ENCODE measurements around the gene DTL.
"Not testable (repeated sequence)": the region's sequence is repeated elsewhere in the genome, so short reads cannot be mapped to it uniquely, and the experiment has no call there.

DTL gene

GRCh38 chr1:212024469-212025149 lies 10.9 kb upstream of the DTL start:
- H2AFZ ChIP-seq (ENCODE audit: low read depth, low read length): no peak overlapping the region
- H3K23ac ChIP-seq (ENCODE audit: low read length in 2 of 2): no peak overlapping the region
- no peak overlapping the region for H2BK12ac ChIP-seq (ENCODE audit: low read length in 2 of 2)
- H3K36me3 ChIP-seq (ENCODE audit: control insufficient read depth in 1 of 2, insufficient read depth in 2 of 2, low read depth in 1 of 2, low read length in 2 of 2): no peaks in the 10 kb centered on the region
- H2AK5ac ChIP-seq (ENCODE audit: low read length, severe bottlenecking): no peak overlapping the region
- no peak overlapping the region for H3K14ac ChIP-seq (ENCODE audit: low read length in 2 of 2)
- H3K79me1 ChIP-seq (replicated peaks; ENCODE audit: low read length, poor library complexity, severe bottlenecking): peaks cover 17% of the 10 kb centered on the region
- no peak overlapping the region for H4K91ac ChIP-seq (ENCODE audit: low read length)
- no peak overlapping the region for H3K18ac ChIP-seq (ENCODE audit: low read depth in 1 of 2, low read length in 2 of 2)
- no peaks in the 10 kb centered on the region for H3K9me3 ChIP-seq (ENCODE audit: control insufficient read depth, low read length)
- no peaks in the 10 kb centered on the region for H3K27me3 ChIP-seq (ENCODE audit: control insufficient read depth in 1 of 2, insufficient read depth in 1 of 2, low read length in 2 of 2)
- 100% methylated on average over 1 of the region's 3 CpGs for WGBS
- H2BK15ac ChIP-seq (ENCODE audit: low read depth, poor library complexity, severe bottlenecking): no peak overlapping the region
- no peak overlapping the region for H2BK120ac ChIP-seq (ENCODE audit: low read depth, low read length)
- no peak overlapping the region for H2BK5ac ChIP-seq (ENCODE audit: low read depth, low read length, poor library complexity, severe bottlenecking)
- no peak overlapping the region for H3K27ac ChIP-seq (ENCODE audit: low read length, poor library complexity, severe bottlenecking)
- H3K4me2 ChIP-seq (ENCODE audit: low read length, poor library complexity, severe bottlenecking): no peak overlapping the region
- no peak overlapping the region for H3K9ac ChIP-seq (ENCODE audit: low read length)
- peaks cover 3% of the 10 kb centered on the region for H3K4me1 ChIP-seq (ENCODE audit: control insufficient read depth, insufficient read depth, low read depth, low read length)
- no peak overlapping the region for H3K4ac ChIP-seq (ENCODE audit: low read depth in 1 of 2, low read length in 2 of 2)
- DNase-seq: no peak
- no peak overlapping the region for H4K8ac ChIP-seq (ENCODE audit: low read length)
- no peak overlapping the region for H3K4me3 ChIP-seq (ENCODE audit: insufficient read depth in 1 of 2, low read depth in 1 of 2, low read length in 2 of 2)

- not testable (repeated sequence) for H3K27ac ChIP-seq (ENCODE audit: low read length, poor library complexity, severe bottlenecking); H2AFZ ChIP-seq (ENCODE audit: low read depth, low read length); H3K27me3 ChIP-seq (ENCODE audit: control insufficient read depth in 1 of 2, insufficient read depth in 1 of 2, low read length in 2 of 2); H3K18ac ChIP-seq (ENCODE audit: low read depth in 1 of 2, low read length in 2 of 2); H3K14ac ChIP-seq (ENCODE audit: low read length in 2 of 2); H3K4ac ChIP-seq (ENCODE audit: low read depth in 1 of 2, low read length in 2 of 2); H3K4me1 ChIP-seq (ENCODE audit: control insufficient read depth, insufficient read depth, low read depth, low read length); H3K4me3 ChIP-seq (ENCODE audit: insufficient read depth in 1 of 2, low read depth in 1 of 2, low read length in 2 of 2); DNase-seq; H2AK5ac ChIP-seq (ENCODE audit: low read length, severe bottlenecking); H3K9ac ChIP-seq (ENCODE audit: low read length); H2BK15ac ChIP-seq (ENCODE audit: low read depth, poor library complexity, severe bottlenecking); H2BK12ac ChIP-seq (ENCODE audit: low read length in 2 of 2); H2BK5ac ChIP-seq (ENCODE audit: low read depth, low read length, poor library complexity, severe bottlenecking); H3K9me3 ChIP-seq (ENCODE audit: control insufficient read depth, low read length); H3K23ac ChIP-seq (ENCODE audit: low read length in 2 of 2); H4K91ac ChIP-seq (ENCODE audit: low read length); H2BK120ac ChIP-seq (ENCODE audit: low read depth, low read length); H4K8ac ChIP-seq (ENCODE audit: low read length); H3K4me2 ChIP-seq (ENCODE audit: low read length, poor library complexity, severe bottlenecking); H3K36me3 ChIP-seq (ENCODE audit: control insufficient read depth in 1 of 2, insufficient read depth in 2 of 2, low read depth in 1 of 2, low read length in 2 of 2)
- peaks cover 20% of the 10 kb centered on the region for H3K79me1 ChIP-seq (replicated peaks; ENCODE audit: low read length, poor library complexity, severe bottlenecking)
- 84% methylated on average over 10 of the region's 10 CpGs for WGBS
These were observed 7.8 kb upstream of the DTL start for GRCh38 chr1:212027727-212028126.

GRCh38 chr1:212030936-212031528 lies 4.5 kb upstream of the DTL start:
- WGBS: 93% methylated on average over 1 of the region's 1 CpG
- no peak overlapping the region for H3K4ac ChIP-seq (ENCODE audit: low read depth in 1 of 2, low read length in 2 of 2)

GRCh38 chr1:212034516-212035122 lies 929 bp upstream of the DTL start:
- Histone ChIP-seq H3K27ac (ENCODE audit: low read length, poor library complexity, severe bottlenecking) (peak overlapping the region; percentile 53), H3K9ac (ENCODE audit: low read length) (peak overlapping the region; percentile 90), H3K18ac (ENCODE audit: low read depth in 1 of 2, low read length in 2 of 2) (peak overlapping the region in 1 of 2 experiments; percentile 37), H3K27me3 (ENCODE audit: control insufficient read depth in 1 of 2, insufficient read depth in 1 of 2, low read length in 2 of 2) (no peaks in the 10 kb centered on the region), H3K4me2 (ENCODE audit: low read length, poor library complexity, severe bottlenecking) (peak overlapping the region; percentile 91), H2BK12ac (ENCODE audit: low read length in 2 of 2) (no peak overlapping the region), H3K14ac (ENCODE audit: low read length in 2 of 2) (no peak overlapping the region), H4K91ac (ENCODE audit: low read length) (no peak overlapping the region), H3K4ac (ENCODE audit: low read depth in 1 of 2, low read length in 2 of 2) (peak overlapping the region in 1 of 2 experiments; percentile 62), H4K8ac (ENCODE audit: low read length) (no peak overlapping the region), H2AK5ac (ENCODE audit: low read length, severe bottlenecking) (no peak overlapping the region), H3K23ac (ENCODE audit: low read length in 2 of 2) (no peak overlapping the region), H2BK120ac (ENCODE audit: low read depth, low read length) (no peak overlapping the region), H3K36me3 (ENCODE audit: control insufficient read depth in 1 of 2, insufficient read depth in 2 of 2, low read depth in 1 of 2, low read length in 2 of 2) (no peaks in the 10 kb centered on the region), H2BK5ac (ENCODE audit: low read depth, low read length, poor library complexity, severe bottlenecking) (no peak overlapping the region), H3K4me3 (ENCODE audit: insufficient read depth in 1 of 2, low read depth in 1 of 2, low read length in 2 of 2) (peak overlapping the region; percentile 72 to 90), H3K4me1 (ENCODE audit: control insufficient read depth, insufficient read depth, low read depth, low read length) (peaks cover 1% of the 10 kb centered on the region), H3K9me3 (ENCODE audit: control insufficient read depth, low read length) (no peaks in the 10 kb centered on the region), H3K79me1 (replicated peaks; ENCODE audit: low read length, poor library complexity, severe bottlenecking) (peaks cover 11% of the 10 kb centered on the region), H2AFZ (ENCODE audit: low read depth, low read length) (no peak overlapping the region), H2BK15ac (ENCODE audit: low read depth, poor library complexity, severe bottlenecking) (no peak overlapping the region)
- WGBS: 8% methylated on average over 13 of the region's 13 CpGs
- no peak for DNase-seq

More at GRCh38 chr1:212030936-212031528, 4.5 kb upstream of the DTL start:
- Histone ChIP-seq H2BK15ac (ENCODE audit: low read depth, poor library complexity, severe bottlenecking) (no peak overlapping the region), H3K4me1 (ENCODE audit: control insufficient read depth, insufficient read depth, low read depth, low read length) (peaks cover 4% of the 10 kb centered on the region), H3K4me3 (ENCODE audit: insufficient read depth in 1 of 2, low read depth in 1 of 2, low read length in 2 of 2) (peak overlapping the region in 1 of 2 experiments; percentile 24), H3K23ac (ENCODE audit: low read length in 2 of 2) (no peak overlapping the region), H2AK5ac (ENCODE audit: low read length, severe bottlenecking) (no peak overlapping the region), H2BK120ac (ENCODE audit: low read depth, low read length) (no peak overlapping the region), H3K79me1 (replicated peaks; ENCODE audit: low read length, poor library complexity, severe bottlenecking) (peaks cover 16% of the 10 kb centered on the region), H2BK12ac (ENCODE audit: low read length in 2 of 2) (no peak overlapping the region), H3K14ac (ENCODE audit: low read length in 2 of 2) (no peak overlapping the region), H4K8ac (ENCODE audit: low read length) (no peak overlapping the region), H3K18ac (ENCODE audit: low read depth in 1 of 2, low read length in 2 of 2) (no peak overlapping the region), H3K9me3 (ENCODE audit: control insufficient read depth, low read length) (no peaks in the 10 kb centered on the region), H3K27me3 (ENCODE audit: control insufficient read depth in 1 of 2, insufficient read depth in 1 of 2, low read length in 2 of 2) (no peaks in the 10 kb centered on the region), H2BK5ac (ENCODE audit: low read depth, low read length, poor library complexity, severe bottlenecking) (no peak overlapping the region), H3K36me3 (ENCODE audit: control insufficient read depth in 1 of 2, insufficient read depth in 2 of 2, low read depth in 1 of 2, low read length in 2 of 2) (no peaks in the 10 kb centered on the region), H4K91ac (ENCODE audit: low read length) (no peak overlapping the region), H3K4me2 (ENCODE audit: low read length, poor library complexity, severe bottlenecking) (no peak overlapping the region), H3K27ac (ENCODE audit: low read length, poor library complexity, severe bottlenecking) (peak overlapping the region; percentile 65), H2AFZ (ENCODE audit: low read depth, low read length) (no peak overlapping the region), H3K9ac (ENCODE audit: low read length) (peak overlapping the region; percentile 72)
- DNase-seq: peak; percentile 77

All from mesenchymal stem cell (in vitro differentiated cells and primary cell).